Fibroblast of pulmonary artery (primary cell): Measurements from ENCODE around the gene ELL2.

Experiments used
- DNase-seq: peaks from one replicate; pipeline ENCODE4 v3.0.0-alpha.2; 2010; ENCODE audit warnings: low read depth
- H3K4me3 ChIP-seq: replicated peaks from 2 replicates; pipeline ENCODE4 v1.5.1; 2011; ENCODE audit warnings: low read depth, mild to moderate bottlenecking, control low read depth, low read length, moderate library complexity
- CTCF ChIP-seq: IDR thresholded peaks from 2 replicates; pipeline ENCODE4 v1.5.1; 2011; ENCODE audit warnings: mild to moderate bottlenecking, control low read depth, low read length, inconsistent platforms; ENCODE audit errors: missing control alignments

Gene ELL2

GRCh38 chr5:95983509-95983908 is 21.9 kb upstream of the ELL2 start:
- no peak for DNase-seq
- H3K4me3 ChIP-seq = no peak overlapping the region
- TF ChIP-seq CTCF = no peak

GRCh38 chr5:95983080-95983479 is 21.4 kb upstream of the ELL2 start:
- no peak for DNase-seq
- no peak for TF ChIP-seq CTCF

GRCh38 chr5:95976606-95977005 is 15.0 kb upstream of the ELL2 start:
- TF ChIP-seq CTCF = no peak
- DNase-seq = no peak
- H3K4me3 ChIP-seq = no peak overlapping the region

More at GRCh38 chr5:95983080-95983479, 21.4 kb upstream of the ELL2 start:
- no peak overlapping the region for H3K4me3 ChIP-seq

- H3K4me3 ChIP-seq = no peak overlapping the region
- no peak for DNase-seq
- TF ChIP-seq CTCF = no peak
Observed at GRCh38 chr5:95975703-95976102, 14.1 kb upstream of the ELL2 start.

- H3K4me3 ChIP-seq = no peak overlapping the region
- no peak for TF ChIP-seq CTCF
- DNase-seq = peak; percentile 86
Observed at GRCh38 chr5:95973793-95974325, 12.2 kb upstream of the ELL2 start.

GRCh38 chr5:95972196-95972595 is 10.5 kb upstream of the ELL2 start:
- no peak for DNase-seq
- H3K4me3 ChIP-seq = no peak overlapping the region
- TF ChIP-seq CTCF = no peak

- H3K4me3 ChIP-seq = no peak overlapping the region
Observed at GRCh38 chr5:95970359-95970704, 8.7 kb upstream of the ELL2 start.

More at GRCh38 chr5:95970359-95970704, 8.7 kb upstream of the ELL2 start:
- TF ChIP-seq CTCF = no peak
- DNase-seq = no peak
